ENCODE data around the gene GSDME.

GSDME gene

GRCh38 chr7:24718977-24719491 lies 38.2 kb downstream of the GSDME start:
- no peak for FAIRE-seq

DNA sequence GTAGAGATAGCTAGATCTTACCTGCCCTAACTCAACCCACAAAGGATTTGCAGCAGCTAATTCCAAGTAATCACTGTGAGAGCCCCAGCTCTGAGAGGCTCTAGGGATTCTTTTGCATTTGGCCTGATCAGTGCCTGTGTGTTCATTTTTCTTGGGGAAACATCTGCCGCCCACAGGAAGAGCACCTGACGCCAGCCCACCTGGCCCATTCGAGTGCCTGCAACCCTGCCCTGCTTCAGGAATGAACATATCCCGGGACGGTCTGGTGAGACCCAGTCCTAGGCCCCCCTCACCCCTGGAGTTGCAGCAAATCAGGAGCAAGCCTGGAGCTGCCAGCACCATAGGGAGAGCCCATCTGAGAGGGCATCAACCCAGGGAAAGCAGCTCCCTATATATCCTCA lies 38.8 kb downstream of the GSDME start:
- no peak for FAIRE-seq

DNA sequence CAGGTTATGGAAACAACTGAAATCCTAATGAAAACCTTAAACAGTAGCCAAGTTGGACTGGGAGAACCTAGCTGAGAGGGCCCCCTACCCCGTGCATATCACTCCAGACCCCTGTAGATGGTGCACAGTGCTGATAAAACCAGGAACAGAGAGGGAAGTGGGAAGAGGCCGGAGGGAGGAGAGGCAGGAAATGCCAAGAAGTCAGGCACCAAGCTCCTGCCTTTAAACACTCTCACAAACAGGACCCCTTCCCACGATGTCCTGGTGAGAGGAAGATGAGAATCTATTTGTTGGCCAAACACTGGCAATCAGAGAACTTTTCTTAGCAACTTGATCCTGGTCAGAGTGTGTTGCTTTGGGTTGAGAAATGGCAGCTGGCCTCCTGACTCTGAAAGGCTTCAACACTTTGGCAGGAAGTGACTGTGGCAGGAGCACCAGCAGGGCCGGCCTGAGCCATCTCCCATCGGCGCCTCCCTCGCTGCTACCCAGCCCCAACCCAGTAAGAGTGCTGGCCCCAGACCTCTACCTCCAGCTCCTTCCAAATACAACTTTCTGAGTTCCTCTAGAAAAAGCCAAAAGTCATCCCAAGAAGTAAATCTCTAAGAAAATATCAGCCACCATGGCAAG lies 39.5 kb downstream of the GSDME start:
- no peak for FAIRE-seq

DNA sequence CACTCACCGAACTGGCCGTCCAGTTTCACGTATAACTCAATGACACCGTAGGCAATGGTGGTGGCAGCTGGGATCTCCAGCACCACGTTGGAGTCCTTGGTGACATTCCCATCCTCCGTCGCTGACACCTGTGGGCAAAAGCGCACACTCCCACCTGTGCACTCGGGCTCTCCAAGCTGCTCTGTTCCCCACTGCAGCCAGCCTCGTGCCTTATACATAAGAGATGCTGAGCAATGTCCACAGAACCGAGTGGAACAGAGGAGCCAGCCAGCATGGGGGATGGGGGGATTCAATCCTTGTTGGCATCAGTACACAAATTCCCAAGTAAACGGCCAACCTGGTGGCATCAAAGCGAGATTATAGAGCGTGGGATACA lies 40.0 kb downstream of the GSDME start:
- no peak for FAIRE-seq

- no peak for FAIRE-seq
These were observed 40.6 kb downstream of the GSDME start for GRCh38 chr7:24716480-24717246.

DNA sequence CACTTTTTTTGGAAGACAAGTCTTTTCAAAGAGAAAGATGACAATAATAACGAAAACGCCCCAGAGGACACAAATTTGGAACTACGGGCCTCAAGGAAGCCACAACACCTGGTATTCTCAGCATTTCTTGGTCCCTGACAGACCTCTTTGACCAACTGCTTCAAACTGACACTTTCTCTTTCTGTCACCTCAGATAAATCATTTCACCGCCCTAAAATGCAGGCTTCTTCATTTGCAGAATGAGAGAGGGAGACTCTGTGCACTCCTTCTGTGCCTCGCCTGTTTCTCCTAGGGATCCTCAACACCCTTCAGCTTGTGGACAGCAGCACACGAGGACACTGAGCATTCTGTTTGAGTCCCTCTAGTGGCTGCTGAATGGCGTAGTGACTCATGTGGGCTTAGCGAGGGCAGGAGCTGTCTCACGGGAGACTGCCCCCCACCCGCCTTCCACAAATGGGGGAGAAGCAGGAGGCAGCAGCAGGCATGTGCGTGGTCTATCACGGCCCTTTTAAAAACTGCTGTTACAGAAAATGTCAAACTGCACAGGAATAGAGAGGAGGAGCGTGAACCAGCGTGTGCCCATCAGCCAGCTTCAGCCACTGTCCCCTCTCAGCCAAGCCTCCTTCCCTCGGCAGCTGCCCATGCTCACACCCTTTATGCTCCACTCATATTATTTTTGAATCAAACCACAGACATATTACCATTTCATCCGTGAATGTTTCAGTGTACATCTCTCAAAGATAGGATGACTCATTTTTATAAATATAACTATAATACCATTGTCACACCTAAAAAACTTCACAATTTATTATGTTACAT lies 41.4 kb downstream of the GSDME start:
- no peak for FAIRE-seq

DNA sequence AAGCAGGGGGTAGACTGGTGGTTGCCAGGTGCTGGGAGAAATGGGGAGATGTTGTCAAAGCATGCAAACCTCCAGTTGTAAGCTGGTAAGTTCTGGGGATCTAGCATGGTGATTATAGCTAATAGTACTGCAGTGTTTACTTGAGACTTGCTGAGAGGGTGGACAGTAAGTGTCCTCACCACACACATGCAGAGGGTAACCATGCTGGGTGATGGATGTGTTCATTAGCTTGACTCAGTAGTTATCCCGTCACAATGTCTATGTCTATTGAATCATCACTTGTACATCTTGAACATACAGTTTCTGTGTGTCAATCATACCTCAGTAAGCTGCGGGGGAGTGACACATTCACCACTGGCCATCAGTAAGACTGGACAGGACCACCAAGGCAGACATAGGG lies 42.1 kb downstream of the GSDME start:
- FAIRE-seq, result no peak

DNA sequence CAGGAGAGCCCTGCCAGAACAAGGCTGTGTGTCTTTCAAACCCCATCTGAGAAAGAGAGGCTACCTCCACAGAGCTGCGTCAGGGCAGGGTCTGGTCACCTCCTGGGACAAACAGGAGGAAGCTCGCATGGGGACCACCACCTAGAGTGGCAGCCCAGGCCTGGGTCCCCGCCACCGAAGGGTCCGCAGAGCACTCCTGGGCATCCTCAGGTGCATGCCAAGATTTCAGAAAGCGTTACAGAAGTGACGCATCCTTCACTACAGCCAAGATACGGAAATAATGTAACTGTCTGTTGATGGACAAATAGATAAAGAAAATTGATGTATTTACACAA lies 42.6 kb downstream of the GSDME start:
- no peak for FAIRE-seq

DNA sequence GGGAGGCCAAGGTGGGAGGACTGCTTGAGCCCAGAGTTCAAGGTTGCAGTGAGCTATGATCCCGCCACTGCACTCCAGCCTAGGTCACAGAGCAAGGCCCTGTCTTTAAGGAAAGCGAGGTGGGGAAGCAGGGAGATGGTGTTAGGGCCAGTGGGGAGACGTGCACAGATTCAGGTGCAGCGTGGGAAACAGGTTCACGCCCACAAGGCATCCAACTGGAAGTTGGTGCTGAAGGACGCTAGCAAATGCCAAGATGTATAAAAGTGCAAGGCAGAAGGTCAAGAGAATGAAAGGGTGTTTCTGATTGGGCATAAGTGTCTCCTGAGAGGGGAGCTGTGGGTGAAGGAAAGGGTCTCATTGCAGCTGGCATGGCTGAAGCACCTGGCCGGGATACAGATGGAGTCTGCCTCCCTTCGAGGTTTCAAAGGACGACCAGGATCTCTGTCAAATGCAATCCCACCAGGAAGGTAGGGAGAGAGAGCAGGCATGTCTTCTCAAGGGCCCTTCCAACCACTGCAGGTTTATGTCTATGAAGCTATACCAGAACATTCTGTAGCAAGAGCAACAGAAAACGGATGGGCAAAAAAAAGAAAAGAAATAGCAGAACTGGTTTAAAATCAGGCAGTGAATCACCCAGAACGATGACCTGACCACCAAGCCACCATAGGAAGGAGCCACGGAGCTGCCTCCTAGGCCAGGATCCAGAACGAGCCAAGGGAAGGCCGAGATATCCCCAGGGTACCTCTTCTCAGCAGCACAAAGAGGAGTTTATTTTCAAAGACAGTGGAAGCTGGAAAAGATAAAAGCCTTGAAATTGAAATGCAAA lies 43.2 kb downstream of the GSDME start:
- FAIRE-seq, result no peak

GRCh38 chr7:24713039-24713793 lies 44.0 kb downstream of the GSDME start:
- FAIRE-seq, result no peak

DNA sequence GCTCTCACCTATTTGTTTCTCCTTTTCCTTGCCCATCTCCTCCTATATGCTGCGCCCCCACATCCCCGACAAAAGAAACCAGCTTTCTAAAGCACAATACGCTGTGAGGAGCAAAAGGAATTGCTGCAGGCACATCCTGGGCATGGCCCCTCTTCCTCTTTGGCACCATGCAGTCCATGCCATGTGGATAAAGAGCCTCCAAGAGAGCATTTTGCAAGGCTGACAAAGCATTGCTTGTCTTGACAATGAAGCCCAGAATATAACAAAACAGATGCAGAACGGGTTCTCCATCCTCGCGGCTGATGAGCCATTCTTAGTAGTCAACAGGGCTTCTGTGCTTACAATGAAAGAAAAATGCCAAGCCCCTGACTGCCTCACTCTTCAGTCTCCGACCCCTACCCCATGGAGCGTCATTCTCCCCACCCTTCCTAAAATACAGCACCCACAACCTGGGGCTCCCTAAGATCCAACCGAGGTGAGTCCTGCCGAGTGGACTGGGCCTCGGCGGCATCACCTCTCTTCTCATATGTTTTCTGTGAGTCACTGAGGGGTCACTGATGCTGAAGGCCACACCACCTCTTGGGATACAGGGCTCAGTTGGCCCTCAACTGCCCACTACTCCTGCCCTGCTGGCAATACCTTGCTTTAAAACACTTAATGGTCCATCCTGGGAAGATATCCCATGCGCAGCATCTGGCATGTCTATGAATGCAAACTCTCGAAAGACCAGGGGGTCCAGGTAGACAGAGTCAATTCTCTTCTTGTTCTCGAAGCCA lies 47.5 kb downstream of the GSDME start:
- FAIRE-seq, result no peak

DNA sequence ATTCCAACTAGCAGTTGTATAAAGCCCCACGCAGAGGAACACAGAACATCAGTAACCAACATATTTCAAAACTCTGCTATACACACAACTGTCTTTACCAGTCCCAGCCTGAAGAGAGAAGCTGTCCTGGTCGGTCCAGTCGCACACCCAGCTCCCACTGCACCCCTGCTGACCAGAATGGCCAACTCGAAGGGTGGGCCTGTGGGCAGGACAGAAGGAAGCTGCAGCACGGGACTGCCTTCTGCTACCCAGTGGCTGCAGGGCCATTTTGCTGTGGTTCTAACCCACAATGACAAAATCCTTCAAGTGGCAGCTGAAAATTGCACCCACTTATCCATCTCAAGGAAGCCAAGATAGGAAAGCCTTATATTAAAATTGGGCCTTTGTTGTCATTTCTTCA lies 48.2 kb downstream of the GSDME start:
- FAIRE-seq, result no peak

DNA sequence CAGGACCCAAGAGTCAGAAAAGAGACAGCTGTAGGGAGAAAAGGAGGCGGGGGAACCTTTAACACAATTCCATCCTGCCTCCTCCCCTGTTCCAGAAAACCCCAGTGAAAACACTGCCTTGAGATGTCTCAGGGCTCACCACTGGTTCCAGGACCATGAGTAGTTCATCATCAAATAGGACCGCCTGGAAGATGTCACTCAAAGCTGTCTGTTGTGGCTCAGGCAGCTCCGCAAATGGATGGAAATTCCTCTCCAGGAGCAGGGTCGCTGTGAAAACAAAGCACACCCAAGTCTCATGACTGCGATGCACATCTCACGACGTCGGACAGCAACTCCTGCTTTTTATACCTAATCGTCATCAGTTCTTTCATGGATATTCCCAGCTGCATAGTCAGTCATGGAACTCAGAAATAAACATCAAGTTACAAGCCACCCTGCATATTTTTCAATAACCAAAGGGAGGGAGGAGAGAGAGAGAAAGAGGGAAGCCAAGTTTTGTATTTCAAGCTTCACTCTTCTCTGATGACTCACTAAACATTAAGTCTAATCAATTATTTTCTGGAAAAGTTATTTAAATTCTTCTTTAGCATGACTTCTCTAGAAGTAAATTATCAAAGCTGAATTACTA lies 49.2 kb downstream of the GSDME start:
- FAIRE-seq, result no peak

DNA sequence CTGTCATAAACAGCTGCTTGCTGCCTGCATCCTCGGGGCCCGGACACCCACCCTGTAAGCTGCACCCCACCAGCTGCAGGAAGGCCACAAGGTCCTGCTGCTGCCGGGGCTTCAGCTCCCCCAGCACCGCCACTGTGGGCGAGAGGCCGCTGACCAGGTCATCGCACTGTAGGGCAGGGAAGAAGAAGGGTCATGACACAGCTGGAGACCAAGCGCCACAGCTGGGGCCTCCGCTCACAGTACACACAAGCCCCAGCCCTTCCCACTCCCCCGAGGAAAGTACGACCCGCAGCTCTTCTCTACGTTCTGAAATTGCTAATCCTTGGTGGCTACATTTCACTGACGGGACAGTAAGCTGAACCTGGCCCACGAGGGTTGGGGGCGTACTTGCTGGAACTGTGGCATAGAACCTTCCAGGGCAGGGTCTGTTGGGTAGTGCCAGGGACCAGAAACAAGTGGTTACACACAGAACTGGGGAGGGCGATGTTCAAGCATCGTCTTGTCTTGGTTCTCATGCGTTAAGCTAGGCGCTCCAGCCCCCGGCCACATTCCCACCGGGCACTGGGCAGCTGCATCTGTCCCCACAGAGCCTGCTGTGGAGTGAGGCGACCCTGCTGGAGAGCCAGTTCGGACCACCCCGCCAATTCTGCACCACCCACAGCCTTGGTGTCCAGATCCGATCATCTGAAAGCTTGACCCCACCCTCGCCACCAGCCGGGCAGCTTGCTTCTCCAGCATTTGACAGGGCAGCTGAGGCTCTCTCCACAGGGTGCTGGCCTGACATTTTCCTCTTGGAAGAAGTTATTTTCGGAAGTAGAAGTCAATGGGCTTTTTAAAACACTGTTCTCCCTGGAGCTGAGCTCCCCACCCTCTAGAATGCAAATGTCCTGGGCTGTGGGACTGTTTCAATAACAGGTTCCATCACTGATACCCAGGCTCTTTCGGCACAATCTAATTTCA lies 50.8 kb downstream of the GSDME start:
- FAIRE-seq, result no peak

GRCh38 chr7:24705461-24705954 lies 51.8 kb downstream of the GSDME start:
- FAIRE-seq, result no peak

GRCh38 chr7:24704311-24704710 lies 53.0 kb downstream of the GSDME start:
- FAIRE-seq, result no peak

DNA sequence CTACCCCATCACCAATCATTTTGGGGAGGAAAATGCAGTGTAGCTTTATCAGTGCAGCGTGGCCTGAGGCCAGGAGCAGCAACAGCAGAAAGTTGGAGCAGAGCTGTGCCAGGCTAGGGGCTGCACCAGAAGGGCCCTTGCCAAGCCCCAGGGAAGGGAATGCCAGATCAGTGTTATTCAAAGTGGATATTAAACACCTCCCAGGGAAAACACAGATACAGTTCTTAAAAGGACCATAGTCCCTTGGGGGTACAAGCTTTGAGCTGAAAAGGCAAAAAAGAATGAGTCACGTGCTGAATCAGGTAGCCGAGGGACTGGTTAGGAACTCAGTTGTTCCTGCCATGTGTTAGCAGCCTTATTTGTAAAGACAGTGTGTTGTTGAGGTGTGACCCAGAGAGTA lies 54.0 kb downstream of the GSDME start:
- no peak for FAIRE-seq

GRCh38 chr7:24702755-24703154 lies 54.5 kb downstream of the GSDME start:
- no peak for FAIRE-seq

All from colon (tissue), 2 donors.